Astrocyte of the spinal cord (primary cell): ENCODE data around the gene NACAD.

ENCODE experiments used
- DNase-seq: peaks from one replicate; pipeline ENCODE4 v3.0.0; 2011; ENCODE audit warnings: low read depth, low spot score
- H3K4me3 ChIP-seq: 2 replicates; pipeline ENCODE4 v1.5.1; 2011; ENCODE audit warnings: low read depth, mild to moderate bottlenecking, low read length, moderate library complexity
- in situ Hi-C: cut with HindIII; loops from 2 replicates; pipeline ENCODE4 v1.10.0; 2017; ENCODE audit warnings: low sequenced_read_pairs
- TF ChIP-seq, protein P1 (sequence below): IDR thresholded peaks from 2 replicates; pipeline ENCODE4 v1.5.1; 2012; ENCODE audit warnings: low read depth, mild to moderate bottlenecking, low read length, inconsistent platforms

Gene NACAD, protein sequence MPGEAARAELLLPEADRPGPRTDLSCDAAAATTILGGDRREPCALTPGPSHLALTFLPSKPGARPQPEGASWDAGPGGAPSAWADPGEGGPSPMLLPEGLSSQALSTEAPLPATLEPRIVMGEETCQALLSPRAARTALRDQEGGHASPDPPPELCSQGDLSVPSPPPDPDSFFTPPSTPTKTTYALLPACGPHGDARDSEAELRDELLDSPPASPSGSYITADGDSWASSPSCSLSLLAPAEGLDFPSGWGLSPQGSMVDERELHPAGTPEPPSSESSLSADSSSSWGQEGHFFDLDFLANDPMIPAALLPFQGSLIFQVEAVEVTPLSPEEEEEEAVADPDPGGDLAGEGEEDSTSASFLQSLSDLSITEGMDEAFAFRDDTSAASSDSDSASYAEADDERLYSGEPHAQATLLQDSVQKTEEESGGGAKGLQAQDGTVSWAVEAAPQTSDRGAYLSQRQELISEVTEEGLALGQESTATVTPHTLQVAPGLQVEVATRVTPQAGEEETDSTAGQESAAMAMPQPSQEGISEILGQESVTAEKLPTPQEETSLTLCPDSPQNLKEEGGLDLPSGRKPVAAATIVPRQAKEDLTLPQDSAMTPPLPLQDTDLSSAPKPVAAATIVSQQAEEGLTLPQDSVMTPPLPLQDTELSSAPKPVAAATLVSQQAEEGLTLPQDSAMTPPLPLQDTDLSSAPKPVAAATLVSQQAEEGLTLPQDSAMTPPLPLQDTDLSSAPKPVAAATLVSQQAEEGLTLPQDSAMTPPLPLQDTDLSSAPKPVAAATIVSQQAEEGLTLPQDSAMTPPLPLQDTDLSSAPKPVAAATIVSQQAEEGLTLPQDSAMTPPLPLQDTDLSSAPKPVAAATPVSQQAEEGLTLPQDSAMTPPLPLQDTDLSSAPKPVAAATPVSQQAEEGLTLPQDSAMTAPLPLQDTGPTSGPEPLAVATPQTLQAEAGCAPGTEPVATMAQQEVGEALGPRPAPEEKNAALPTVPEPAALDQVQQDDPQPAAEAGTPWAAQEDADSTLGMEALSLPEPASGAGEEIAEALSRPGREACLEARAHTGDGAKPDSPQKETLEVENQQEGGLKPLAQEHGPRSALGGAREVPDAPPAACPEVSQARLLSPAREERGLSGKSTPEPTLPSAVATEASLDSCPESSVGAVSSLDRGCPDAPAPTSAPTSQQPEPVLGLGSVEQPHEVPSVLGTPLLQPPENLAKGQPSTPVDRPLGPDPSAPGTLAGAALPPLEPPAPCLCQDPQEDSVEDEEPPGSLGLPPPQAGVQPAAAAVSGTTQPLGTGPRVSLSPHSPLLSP (N-terminal part only)

DNA sequence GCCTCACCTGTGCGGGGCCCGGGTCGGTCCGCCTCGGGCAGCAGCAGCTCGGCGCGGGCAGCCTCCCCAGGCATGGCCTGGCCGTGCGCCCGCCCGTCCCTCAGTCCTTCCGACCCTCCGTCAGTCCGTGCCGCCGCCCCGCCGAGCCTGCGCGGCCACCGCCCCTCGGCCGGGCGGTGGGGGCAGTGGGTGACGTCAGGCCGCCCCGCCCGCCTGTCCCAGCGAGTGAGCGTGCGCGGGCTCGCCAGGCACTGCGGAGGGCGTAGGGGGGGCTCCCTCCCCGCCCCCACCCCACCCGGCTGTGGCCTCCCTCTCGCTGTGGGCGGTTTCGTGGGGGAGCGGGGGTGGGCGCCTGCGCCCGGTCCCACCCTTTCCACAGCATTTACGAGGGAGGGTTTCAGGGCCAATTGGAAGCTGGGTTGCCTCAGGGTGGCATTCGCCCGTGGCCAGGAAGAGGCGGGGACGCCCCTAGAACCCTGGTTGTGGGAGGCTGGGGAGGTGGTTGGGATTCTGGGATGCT, at the start of gene NACAD:
Gene NACAD (minus strand): TSS at position 149 of the 520 bp plus-strand sequence. CDS start 75 bp downstream, at position 74.
- peak; percentile 49 for DNase-seq
- TF ChIP-seq, protein P1, sequence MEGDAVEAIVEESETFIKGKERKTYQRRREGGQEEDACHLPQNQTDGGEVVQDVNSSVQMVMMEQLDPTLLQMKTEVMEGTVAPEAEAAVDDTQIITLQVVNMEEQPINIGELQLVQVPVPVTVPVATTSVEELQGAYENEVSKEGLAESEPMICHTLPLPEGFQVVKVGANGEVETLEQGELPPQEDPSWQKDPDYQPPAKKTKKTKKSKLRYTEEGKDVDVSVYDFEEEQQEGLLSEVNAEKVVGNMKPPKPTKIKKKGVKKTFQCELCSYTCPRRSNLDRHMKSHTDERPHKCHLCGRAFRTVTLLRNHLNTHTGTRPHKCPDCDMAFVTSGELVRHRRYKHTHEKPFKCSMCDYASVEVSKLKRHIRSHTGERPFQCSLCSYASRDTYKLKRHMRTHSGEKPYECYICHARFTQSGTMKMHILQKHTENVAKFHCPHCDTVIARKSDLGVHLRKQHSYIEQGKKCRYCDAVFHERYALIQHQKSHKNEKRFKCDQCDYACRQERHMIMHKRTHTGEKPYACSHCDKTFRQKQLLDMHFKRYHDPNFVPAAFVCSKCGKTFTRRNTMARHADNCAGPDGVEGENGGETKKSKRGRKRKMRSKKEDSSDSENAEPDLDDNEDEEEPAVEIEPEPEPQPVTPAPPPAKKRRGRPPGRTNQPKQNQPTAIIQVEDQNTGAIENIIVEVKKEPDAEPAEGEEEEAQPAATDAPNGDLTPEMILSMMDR: no peak
- peak within 1 kb of the TSS; percentile 58 for H3K4me3 ChIP-seq
- in situ Hi-C loops: no loop called here

DNA sequence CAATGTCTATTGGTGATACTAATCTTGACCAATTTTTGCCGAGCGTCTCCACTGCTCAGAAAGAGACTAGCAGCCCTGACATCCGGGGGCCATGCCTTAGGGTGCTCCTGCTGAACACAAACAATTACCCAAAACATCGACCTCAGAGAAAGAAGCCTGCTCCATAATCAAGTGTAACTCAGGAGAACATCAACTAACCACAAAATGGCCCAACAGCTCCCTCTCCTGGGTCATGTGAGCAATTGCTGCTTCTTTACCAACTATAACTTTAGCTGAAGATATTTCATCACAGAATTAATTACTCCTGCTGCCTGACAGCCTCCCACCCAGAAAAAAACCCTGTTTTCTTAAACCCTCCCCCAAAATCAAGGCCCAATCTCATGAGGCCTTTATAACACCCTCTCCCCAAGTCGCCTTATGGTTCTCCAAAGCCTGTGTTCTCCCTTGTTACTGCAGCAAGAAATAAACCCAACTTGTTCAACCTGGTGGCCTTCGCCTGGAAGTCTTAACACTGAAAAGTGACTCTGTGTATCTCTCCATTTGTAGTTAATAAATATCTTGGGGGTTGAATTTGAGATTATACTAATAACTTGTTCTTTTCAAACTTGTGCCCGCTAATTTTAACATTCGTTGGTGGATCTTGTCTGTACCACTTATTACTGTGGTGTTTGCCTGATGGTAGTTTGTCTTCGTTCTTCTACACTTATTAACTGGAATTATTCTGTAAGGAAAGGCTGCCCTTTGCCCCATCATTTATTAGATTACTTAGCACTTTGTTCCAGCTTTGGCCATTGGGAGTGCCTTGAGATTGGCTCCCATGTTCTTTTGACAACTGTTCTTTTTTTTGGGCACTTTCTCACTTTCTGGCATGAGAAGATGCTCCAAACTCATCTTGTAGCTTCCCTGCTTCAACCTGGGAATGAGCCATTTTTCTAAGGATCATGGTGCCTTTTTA, 47.6 kb upstream of the NACAD start:
- peak; percentile 65 for DNase-seq
- in situ Hi-C loops: no loop called here
- TF ChIP-seq, protein P1: peak; percentile 82
- no peak overlapping the region for H3K4me3 ChIP-seq

DNA sequence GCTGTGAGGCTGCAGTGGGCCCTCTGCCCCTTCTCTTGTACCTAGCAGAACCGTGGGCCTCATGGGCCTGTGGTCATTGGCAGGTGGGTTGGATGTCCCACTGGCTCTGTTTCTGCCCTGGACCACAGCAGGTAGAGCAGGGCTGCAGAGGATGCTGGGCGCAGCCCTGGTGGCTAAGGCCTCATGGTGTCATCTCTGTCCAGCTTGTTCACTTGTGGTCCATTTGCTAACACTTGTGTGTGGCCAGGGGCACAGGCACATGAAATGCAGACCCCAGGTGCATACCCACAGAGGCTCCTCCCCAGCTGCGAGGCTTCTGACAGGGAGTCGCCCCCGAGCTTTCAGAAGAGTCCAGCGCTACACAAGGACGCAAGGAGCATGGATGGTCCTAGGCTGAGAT, 45.1 kb upstream of the NACAD start:
- no peak for DNase-seq
- TF ChIP-seq, protein P1: no peak
- H3K4me3 ChIP-seq: no peak overlapping the region
- in situ Hi-C loops: no loop called here

DNA sequence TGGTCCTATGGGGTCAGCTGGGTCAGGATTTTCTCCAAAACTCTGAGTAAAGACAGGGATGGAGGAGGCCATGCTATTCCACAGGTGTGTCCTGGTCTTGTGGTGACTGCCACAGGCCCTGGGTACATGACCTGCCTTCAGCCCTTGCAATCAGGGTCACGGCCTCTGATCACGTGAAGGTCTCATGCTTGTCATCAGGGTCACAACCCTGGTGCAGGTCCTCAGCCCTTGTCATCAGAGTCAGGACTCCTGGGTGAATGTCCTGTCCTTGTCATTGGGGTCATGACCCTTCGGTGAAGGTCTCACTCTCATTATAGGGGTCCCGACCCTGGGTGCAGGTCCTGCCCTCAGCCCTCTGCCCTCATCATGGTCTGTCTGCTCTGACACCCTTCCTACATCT, 44.6 kb upstream of the NACAD start:
- in situ Hi-C loops: no loop called here
- TF ChIP-seq, protein P1: no peak

DNA sequence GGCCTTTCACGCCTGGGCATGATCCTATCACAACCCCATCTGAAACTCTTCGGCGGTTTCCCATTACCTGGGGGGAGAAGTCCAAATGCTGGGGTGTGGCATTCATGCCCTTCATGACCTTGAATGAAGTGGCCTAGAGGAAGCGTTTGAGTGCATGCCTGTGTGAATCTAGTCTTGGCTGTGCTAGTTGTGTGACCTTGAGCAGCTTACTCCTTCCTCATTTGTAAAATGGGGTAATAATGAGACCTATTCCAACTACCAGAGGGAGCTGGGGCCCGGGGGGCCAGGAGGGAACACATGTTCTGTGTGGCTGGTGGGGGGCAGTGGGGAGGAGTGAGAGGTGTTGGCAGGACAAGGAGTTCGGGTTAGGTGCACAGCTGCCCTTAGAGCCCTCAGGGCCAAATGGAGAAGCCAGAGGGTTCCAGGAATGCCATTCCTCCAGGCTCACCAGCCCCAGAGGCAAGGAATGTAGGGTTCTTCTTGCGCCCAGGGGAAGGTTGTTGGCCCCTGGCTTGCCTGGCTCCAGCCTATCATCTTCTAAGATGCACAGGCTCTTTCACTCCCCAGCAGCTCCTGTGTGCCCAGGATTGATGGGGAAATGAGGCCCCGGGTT, 44.0 kb upstream of the NACAD start:
- no peak overlapping the region for H3K4me3 ChIP-seq
- TF ChIP-seq, protein P1: no peak
- in situ Hi-C loops: no loop called here
- DNase-seq: no peak

More for the DNA sequence above, 44.6 kb upstream of the NACAD start:
- no peak overlapping the region for H3K4me3 ChIP-seq
- DNase-seq: no peak
